Gastroesophageal sphincter (tissue), 3 donors: ENCODE measurements around the gene SCAP.

Experiments
- EP300 ChIP-seq: sonication (generic); formaldehyde crosslinking; IDR thresholded peaks from one replicate; pipeline ENCODE4 v1.6.1; 2017; ENCODE audit warnings: antibody characterized with exemption, mild to moderate bottlenecking
- TF ChIP-seq, protein P1 (sequence below), 4 experiments: fragments of 200-600 bp in 2 of 4; fragments of 450-650 bp in 2 of 4; sonication (generic) in 1 of 4; IDR thresholded peaks; one replicate each; pipeline ENCODE4 v1.5.1; 2017 to 2019; ENCODE audit warnings: antibody characterized with exemption in 4 of 4, mild to moderate bottlenecking in 2 of 4, moderate library complexity in 2 of 4

DNA sequence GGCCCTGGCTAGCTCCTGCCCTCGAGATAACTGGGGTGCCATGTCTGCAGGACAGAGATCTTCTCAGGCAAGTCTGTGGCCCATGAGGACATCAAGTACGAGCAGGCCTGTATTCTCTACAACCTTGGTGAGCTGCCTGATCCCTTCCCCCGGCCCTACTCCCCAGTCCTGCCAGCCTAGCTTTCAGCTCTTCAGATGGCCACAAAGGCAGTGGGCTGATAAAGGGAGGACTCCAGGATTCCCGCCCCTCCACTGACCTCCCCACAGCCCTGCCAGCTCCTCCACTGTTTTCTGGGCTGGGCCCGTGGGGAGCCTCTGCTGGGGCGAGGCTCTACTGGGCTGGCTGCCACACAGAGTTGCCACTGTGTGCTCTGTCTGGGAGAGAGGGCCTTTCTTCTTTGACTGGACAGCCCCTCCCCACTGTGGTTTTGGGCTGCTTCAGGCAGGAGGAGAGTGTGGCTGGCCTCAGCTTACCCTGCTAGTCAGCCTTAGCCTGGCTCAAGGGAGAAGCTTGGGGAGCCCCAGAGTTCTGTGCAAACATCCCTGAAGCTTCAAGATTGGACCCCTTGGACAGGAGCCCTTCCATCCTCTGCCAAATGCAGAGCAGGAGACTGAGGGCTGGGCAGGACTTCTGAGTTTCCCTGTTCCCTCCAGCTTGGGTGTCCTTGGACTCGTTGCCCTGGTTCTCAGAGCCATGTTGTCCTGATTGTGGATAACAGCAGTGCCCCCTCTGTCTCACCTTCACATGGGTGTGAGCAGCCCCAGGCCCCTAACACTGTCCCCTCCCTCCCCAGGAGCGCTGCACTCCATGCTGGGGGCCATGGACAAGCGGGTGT is 70.6 kb downstream of the SCAP start:
- TF ChIP-seq, protein P1, sequence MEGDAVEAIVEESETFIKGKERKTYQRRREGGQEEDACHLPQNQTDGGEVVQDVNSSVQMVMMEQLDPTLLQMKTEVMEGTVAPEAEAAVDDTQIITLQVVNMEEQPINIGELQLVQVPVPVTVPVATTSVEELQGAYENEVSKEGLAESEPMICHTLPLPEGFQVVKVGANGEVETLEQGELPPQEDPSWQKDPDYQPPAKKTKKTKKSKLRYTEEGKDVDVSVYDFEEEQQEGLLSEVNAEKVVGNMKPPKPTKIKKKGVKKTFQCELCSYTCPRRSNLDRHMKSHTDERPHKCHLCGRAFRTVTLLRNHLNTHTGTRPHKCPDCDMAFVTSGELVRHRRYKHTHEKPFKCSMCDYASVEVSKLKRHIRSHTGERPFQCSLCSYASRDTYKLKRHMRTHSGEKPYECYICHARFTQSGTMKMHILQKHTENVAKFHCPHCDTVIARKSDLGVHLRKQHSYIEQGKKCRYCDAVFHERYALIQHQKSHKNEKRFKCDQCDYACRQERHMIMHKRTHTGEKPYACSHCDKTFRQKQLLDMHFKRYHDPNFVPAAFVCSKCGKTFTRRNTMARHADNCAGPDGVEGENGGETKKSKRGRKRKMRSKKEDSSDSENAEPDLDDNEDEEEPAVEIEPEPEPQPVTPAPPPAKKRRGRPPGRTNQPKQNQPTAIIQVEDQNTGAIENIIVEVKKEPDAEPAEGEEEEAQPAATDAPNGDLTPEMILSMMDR (IDR thresholded peaks at IDR 0.05), result no peak
- TF ChIP-seq EP300, result no peak
